HS-27A (cell line): ENCODE results near the gene MBNL1.
A peak's percentile ranks its signal among the peaks of the same experiment; 100 is the strongest.
"Not testable (repeated sequence)": the region's sequence is repeated elsewhere in the genome, so short reads cannot be mapped to it uniquely, and the experiment has no call there.

Source experiments
- DNase-seq: peaks from one replicate; pipeline ENCODE4 v3.0.0-alpha.2; 2012; ENCODE audit warnings: low read depth, missing footprints

The MBNL1 gene

GRCh38 chr3:152379415-152380042 lies 110.8 kb downstream of the MBNL1 start:
- no peak for DNase-seq

GRCh38 chr3:152380043-152380442 lies 111.3 kb downstream of the MBNL1 start:
- DNase-seq, result no peak

GRCh38 chr3:152381881-152382295 lies 113.2 kb downstream of the MBNL1 start:
- DNase-seq, result no peak

GRCh38 chr3:152382312-152383135 lies 113.8 kb downstream of the MBNL1 start:
- no peak for DNase-seq

GRCh38 chr3:152383136-152383606 lies 114.4 kb downstream of the MBNL1 start:
- DNase-seq, result no peak

GRCh38 chr3:152384412-152384811 lies 115.7 kb downstream of the MBNL1 start:
- no peak for DNase-seq

- DNase-seq, result peak; percentile 69
These were observed 117.0 kb downstream of the MBNL1 start for GRCh38 chr3:152385761-152386160.

- no peak for DNase-seq
These were observed 117.5 kb downstream of the MBNL1 start for GRCh38 chr3:152386208-152386607.

GRCh38 chr3:152388631-152389030 lies 119.9 kb downstream of the MBNL1 start:
- no peak for DNase-seq

- DNase-seq, result no peak
These were observed 120.7 kb downstream of the MBNL1 start for GRCh38 chr3:152389316-152389934.

- no peak for DNase-seq
These were observed 121.9 kb downstream of the MBNL1 start for GRCh38 chr3:152390647-152391046.

- DNase-seq, result no peak
These were observed 122.9 kb downstream of the MBNL1 start for GRCh38 chr3:152391671-152392070.

GRCh38 chr3:152392272-152392880 lies 123.6 kb downstream of the MBNL1 start:
- DNase-seq, result no peak

- DNase-seq, result no peak
These were observed 125.5 kb downstream of the MBNL1 start for GRCh38 chr3:152394246-152394645.

GRCh38 chr3:152395764-152396163 lies 127.0 kb downstream of the MBNL1 start:
- DNase-seq, result no peak

GRCh38 chr3:152396867-152397266 lies 128.1 kb downstream of the MBNL1 start:
- DNase-seq, result no peak

- not testable (repeated sequence) for DNase-seq
These were observed 128.6 kb downstream of the MBNL1 start for GRCh38 chr3:152397348-152397747.

GRCh38 chr3:152398495-152398894 lies 129.8 kb downstream of the MBNL1 start:
- no peak for DNase-seq

- no peak for DNase-seq
These were observed 130.6 kb downstream of the MBNL1 start for GRCh38 chr3:152399374-152399773.

- DNase-seq, result peak; percentile 68
These were observed 132.2 kb downstream of the MBNL1 start for GRCh38 chr3:152400887-152401286.

GRCh38 chr3:152402695-152403451 lies 134.1 kb downstream of the MBNL1 start:
- no peak for DNase-seq

- no peak for DNase-seq
These were observed 134.9 kb downstream of the MBNL1 start for GRCh38 chr3:152403632-152404066.
